HTR-8/SVneo (cell line): ENCODE measurements around the gene GPC4.
"Not testable (repeated sequence)": the region's sequence is repeated elsewhere in the genome, so short reads cannot be mapped to it uniquely, and the experiment has no call there.

Source experiments
- DNase-seq: peaks from one replicate; pipeline ENCODE4 v3.0.0; 2011; ENCODE audit warnings: low spot score, mixed read lengths; ENCODE audit not compliant: insufficient read length
- FAIRE-seq: peaks from 2 replicates; lab custom pipeline; 2011; peaks lifted over from hg19 to GRCh38; lab: Jason Lieb, UNC

Gene GPC4

GRCh38 chrX:133370696-133371275, 44.5 kb downstream of the GPC4 start:
- no peak for DNase-seq
- no peak for FAIRE-seq

GRCh38 chrX:133369065-133369464, 46.2 kb downstream of the GPC4 start:
- no peak for DNase-seq

GRCh38 chrX:133366735-133367134, 48.6 kb downstream of the GPC4 start:
- DNase-seq (no peak), FAIRE-seq (no peak)

More at GRCh38 chrX:133369065-133369464, 46.2 kb downstream of the GPC4 start:
- no peak for FAIRE-seq

- DNase-seq, result no peak
These were observed 49.2 kb downstream of the GPC4 start for GRCh38 chrX:133365871-133366611.

GRCh38 chrX:133364865-133365264, 50.4 kb downstream of the GPC4 start:
- FAIRE-seq, result no peak
- DNase-seq, result no peak

More at GRCh38 chrX:133365871-133366611, 49.2 kb downstream of the GPC4 start:
- FAIRE-seq, result no peak

- FAIRE-seq, result no peak
- no peak for DNase-seq
These were observed 51.1 kb downstream of the GPC4 start for GRCh38 chrX:133364196-133364595.

GRCh38 chrX:133362538-133362937, 52.8 kb downstream of the GPC4 start:
- FAIRE-seq, result no peak
- DNase-seq, result no peak

- FAIRE-seq, result no peak
- DNase-seq, result no peak
These were observed 55.8 kb downstream of the GPC4 start for GRCh38 chrX:133359466-133359865.

- FAIRE-seq, result no peak
- DNase-seq, result no peak
These were observed 62.1 kb downstream of the GPC4 start for GRCh38 chrX:133353233-133353632.

- DNase-seq (no peak), FAIRE-seq (no peak)
These were observed 64.5 kb downstream of the GPC4 start for GRCh38 chrX:133350751-133351150.

- DNase-seq (no peak), FAIRE-seq (no peak)
These were observed 69.3 kb downstream of the GPC4 start for GRCh38 chrX:133346026-133346425.

- no peak for FAIRE-seq
- DNase-seq, result no peak
These were observed 75.7 kb downstream of the GPC4 start for GRCh38 chrX:133339566-133339965.

GRCh38 chrX:133337250-133337649, 78.0 kb downstream of the GPC4 start:
- FAIRE-seq, result no peak
- no peak for DNase-seq

- FAIRE-seq (no peak), DNase-seq (no peak)
These were observed 80.3 kb downstream of the GPC4 start for GRCh38 chrX:133335027-133335426.

GRCh38 chrX:133333154-133333750, 82.0 kb downstream of the GPC4 start:
- FAIRE-seq (no peak), DNase-seq (no peak)

GRCh38 chrX:133332737-133333136, 82.6 kb downstream of the GPC4 start:
- FAIRE-seq (no peak), DNase-seq (no peak)

- no peak for FAIRE-seq
- no peak for DNase-seq
These were observed 84.3 kb downstream of the GPC4 start for GRCh38 chrX:133330956-133331355.

GRCh38 chrX:133325422-133325821, 89.9 kb downstream of the GPC4 start:
- FAIRE-seq (no peak), DNase-seq (no peak)

GRCh38 chrX:133323431-133323830, 91.9 kb downstream of the GPC4 start:
- DNase-seq (no peak), FAIRE-seq (no peak)

- FAIRE-seq, DNase-seq: not testable (repeated sequence)
These were observed 93.0 kb downstream of the GPC4 start for GRCh38 chrX:133322269-133322668.

- DNase-seq (no peak), FAIRE-seq (no peak)
These were observed 93.8 kb downstream of the GPC4 start for GRCh38 chrX:133321451-133321850.
